Epithelial cell of proximal tubule (primary cell): Measurements from ENCODE around the gene CARNS1. TPM values are rescaled to one million over a fixed set of nuclear protein-coding genes. Genes with fewer than 3 reads are reported as not detected.

ENCODE experiments used
- DNase-seq: peaks from one replicate; pipeline ENCODE4 v3.0.0-alpha.2; 2011; ENCODE audit warnings: low read depth
- H3K4me3 ChIP-seq: 2 replicates; pipeline ENCODE4 v1.5.1; 2011; ENCODE audit warnings: low read depth, mild to moderate bottlenecking, low read length
- CTCF ChIP-seq: conservative IDR thresholded peaks from 2 replicates; pipeline ENCODE4 v1.5.1; 2012; ENCODE audit warnings: low read depth, mild to moderate bottlenecking, low read length
- total RNA-seq: library from RNA; depleted of rRNA; stranded (reverse); fragments of >200 nt; gene quantifications from 2 replicates; pipeline ENCODE4 v1.2.3, GENCODE V29; 2015

CARNS1 gene
- total RNA-seq, 1 donor from 2014 or later, result 0.23 TPM

GRCh38 chr11:67372993-67373647 lies 42.4 kb upstream of the CARNS1 start, which contains the start of gene CLCF1:
TSS of gene CLCF1 (minus strand) at chr11:67373598. CDS start at chr11:67373539, 59 bp downstream.
- no peak for TF ChIP-seq CTCF
- DNase-seq, result no peak
- H3K4me3 ChIP-seq, result peak within 1 kb of the TSS; percentile 74

- peak; percentile 57 for TF ChIP-seq CTCF
- peak; percentile 100 for DNase-seq
Measured at GRCh38 chr11:67373648-67374570, 41.6 kb upstream of the CARNS1 start.

GRCh38 chr11:67374571-67375281 lies 40.8 kb upstream of the CARNS1 start:
- DNase-seq, result no peak

More at GRCh38 chr11:67373648-67374570, 41.6 kb upstream of the CARNS1 start:
- H3K4me3 ChIP-seq, result peak overlapping the region; percentile 74

GRCh38 chr11:67375320-67376055 lies 40.0 kb upstream of the CARNS1 start:
- peak overlapping the region; percentile 29 for H3K4me3 ChIP-seq
- no peak for DNase-seq
- no peak for TF ChIP-seq CTCF

More at GRCh38 chr11:67374571-67375281, 40.8 kb upstream of the CARNS1 start:
- peak overlapping the region; percentile 33 for H3K4me3 ChIP-seq
- no peak for TF ChIP-seq CTCF

GRCh38 chr11:67376063-67376820 lies 39.2 kb upstream of the CARNS1 start:
- peak overlapping the region; percentile 29 for H3K4me3 ChIP-seq
- no peak for TF ChIP-seq CTCF
- DNase-seq, result no peak
